ENCODE data around the gene BNC2.

DNA sequence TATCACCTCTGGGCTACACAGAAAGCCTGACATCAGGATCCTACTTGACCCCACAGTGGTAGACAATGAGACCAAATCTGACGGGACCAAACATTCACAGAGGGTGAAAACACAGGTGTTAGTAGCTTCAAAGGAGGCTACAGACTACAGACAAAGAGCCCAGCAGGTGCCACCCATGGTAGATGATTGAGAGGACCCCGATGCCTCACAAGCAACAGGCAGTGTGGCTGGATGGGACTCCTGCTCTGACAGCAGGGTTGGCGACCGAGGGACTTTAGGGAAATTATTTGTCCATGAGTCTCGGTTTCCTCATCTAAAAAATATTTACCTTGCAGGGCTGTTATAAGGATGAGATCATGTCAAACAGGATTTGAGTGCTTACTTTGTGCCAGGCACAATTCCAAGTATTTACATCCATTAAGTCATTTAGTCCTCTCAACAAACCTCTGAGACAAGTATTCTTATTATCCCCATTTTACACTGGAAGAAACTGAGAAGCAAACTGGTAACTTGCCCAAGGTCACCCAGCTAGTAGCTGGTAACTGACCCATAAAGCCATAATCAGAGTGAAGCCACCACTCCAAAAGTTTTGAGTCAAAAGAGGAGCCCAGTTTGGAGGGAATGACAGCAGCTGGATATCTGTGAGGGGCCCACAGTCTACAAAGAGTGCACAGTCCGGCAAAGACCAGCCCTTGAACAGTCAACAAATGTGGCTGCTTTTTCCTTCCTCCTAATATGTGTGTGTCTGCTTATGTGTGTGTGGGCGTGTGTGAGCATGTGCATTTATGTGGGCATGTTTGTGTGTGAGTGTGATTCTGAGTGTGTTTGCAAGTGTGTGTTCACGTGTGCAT, 502.0 kb downstream of the BNC2 start:
- TF ChIP-seq CTCF (IDR thresholded peaks at IDR 0.05): no peak
- no peak for TF ChIP-seq POLR2AphosphoS5 (IDR thresholded peaks at IDR 0.05)
